ENCODE results near the gene APOA4.
"Not testable (repeated sequence)": the region's sequence is repeated elsewhere in the genome, so short reads cannot be mapped to it uniquely, and the experiment has no call there.

Gene APOA4

DNA sequence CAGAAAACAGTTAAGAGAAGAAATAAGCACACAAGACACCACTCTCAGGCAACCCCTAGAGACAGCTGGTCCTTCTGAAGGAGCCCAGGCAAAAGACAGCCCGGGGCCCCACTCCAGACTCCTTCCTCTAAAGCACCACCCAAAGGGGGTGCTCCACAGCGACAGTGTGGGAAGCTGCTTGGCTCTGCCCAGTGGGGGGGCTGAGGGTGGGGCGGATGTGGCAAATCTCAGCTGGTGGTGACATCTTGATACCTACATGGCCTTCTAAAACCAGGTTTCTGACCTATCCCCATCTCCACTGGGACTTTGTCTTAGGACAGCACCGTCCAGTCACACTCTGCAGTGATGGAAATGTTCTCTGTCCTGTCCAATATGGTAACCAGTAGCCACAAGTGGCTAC is 24.5 kb upstream of the APOA4 start:
- no peak for DNase-seq (ENCODE audit: low read depth)

DNA sequence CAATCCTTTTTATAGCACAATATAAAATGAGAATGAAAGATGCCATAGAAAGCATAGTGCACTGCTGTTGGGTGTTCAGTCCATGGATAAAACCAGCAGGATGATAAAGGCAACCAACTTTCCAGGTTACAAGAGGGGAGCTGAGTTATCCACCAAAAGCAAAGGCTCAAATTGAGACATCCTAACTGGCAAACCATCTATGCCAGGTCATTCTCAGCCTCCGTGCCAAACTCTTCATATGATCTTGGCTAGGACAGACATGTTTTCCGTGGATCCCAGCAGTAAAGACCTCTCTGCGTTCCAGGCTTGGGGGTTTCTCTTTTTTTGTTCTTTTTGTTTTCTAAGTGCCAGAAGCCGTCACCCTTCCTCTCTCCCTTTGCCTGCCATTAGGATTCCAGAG is 21.6 kb upstream of the APOA4 start:
- DNase-seq (ENCODE audit: low read depth), result no peak

DNA sequence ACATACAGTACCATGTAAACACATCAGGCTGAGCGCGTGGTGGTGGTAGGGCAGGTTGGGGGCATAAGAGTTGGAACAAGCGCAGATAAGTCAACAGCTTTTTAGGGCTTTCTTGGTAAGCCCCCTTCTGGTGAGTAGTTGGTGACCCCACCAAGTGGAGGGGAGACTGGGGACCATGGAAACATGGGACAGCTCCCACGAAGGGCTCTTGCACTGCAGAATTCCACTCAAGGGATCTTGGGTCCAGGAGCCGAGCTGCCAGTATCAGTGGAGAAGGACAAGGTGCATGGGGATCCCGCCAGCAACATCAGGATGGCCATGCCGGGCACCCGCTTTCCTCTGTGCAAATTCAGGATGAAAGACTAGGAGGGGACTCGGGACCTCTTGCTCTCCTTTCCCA is 20.6 kb upstream of the APOA4 start:
- no peak for DNase-seq (ENCODE audit: low read depth)

DNA sequence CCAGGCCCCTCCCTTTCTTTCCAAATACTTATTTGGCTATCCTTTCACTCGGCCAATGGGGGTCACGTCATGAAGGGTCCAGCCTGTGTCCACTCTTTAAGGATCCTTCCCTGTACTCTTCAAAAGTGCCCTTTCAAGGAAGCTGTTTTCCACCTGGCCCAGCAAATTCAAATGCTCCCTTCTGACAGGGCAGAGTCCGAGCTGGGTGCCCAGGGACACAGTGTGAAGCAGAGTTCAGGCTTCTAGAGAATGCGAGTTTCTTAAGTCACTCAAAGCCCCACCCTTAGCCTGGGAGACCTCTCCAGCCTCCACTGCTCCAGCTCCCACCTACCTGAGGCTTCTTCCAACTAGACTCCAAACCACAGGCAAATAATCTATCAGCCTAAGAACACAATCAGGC is 19.8 kb upstream of the APOA4 start:
- DNase-seq (ENCODE audit: low read depth), result no peak

DNA sequence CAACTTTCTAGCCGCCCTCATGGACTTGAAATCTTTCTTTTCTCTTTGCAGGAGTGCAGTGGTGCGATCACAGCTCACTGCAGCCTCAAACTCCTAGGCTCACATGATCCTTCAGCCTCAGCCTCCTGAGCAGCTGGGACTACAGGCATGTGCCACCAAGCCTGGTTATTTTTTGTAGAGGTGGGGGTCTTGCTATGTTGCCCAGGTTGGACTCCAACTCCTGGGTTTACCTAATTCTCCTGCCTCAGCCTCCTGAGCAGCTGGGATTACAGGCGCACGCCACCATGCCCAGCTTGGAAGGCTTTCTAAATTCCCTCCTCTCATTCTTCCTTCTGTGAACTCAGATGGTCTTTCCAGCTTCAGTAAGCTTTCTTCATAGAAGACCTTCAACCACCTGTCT is 19.0 kb upstream of the APOA4 start:
- no peak for DNase-seq (ENCODE audit: low read depth)

DNA sequence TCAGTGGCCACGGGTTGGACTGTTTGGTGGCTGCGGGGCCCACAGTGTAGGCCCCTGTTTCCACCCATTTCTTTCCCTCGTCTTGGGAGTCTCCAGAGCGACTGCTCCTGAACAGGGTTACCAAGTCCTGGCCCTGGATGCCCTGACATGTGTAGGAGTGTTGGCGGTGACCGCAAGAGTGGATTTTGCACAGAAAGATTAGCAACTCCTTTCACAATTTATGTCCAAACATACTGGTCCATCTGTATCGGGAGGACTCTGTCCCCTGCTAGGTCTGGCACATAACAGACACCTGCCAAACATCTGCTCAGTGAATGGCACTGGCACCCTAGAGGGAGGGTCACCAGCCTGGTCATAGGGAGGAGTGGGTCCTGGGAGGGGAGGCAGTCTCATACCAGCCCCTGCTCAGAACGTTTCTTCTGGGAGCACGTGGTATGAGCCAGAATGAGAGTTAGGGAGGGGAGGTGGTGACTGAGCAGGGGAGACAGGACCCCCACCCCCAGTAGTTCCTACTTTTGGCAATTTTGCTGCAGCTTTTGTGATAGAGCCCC is 17.7 kb upstream of the APOA4 start:
- DNase-seq (ENCODE audit: low read depth), result no peak

DNA sequence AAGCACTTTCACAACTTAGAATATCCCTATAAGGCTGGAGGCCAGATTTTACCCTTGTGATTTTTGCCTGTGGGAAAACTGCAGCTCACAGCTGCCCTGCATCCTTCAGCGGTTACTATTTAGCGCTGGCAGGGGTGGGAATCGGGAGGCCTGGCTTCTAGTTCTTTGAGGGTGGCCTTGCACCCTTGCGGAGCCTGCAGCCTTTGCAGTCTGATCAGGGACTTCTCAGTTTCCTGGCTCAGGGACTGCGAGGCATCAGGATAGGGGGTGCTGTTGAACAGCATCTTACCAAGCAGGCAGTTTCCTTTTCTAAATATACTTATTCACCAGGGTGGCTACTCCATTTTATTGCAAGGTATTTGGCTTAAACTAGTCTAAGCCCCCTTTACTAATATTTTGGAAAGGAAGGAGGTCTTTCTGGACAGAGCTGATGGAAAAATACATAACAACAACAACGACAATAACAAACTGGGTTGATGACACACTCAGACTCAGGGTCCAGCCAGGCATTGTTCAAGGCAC is 17.2 kb upstream of the APOA4 start:
- no peak for DNase-seq (ENCODE audit: low read depth)

DNA sequence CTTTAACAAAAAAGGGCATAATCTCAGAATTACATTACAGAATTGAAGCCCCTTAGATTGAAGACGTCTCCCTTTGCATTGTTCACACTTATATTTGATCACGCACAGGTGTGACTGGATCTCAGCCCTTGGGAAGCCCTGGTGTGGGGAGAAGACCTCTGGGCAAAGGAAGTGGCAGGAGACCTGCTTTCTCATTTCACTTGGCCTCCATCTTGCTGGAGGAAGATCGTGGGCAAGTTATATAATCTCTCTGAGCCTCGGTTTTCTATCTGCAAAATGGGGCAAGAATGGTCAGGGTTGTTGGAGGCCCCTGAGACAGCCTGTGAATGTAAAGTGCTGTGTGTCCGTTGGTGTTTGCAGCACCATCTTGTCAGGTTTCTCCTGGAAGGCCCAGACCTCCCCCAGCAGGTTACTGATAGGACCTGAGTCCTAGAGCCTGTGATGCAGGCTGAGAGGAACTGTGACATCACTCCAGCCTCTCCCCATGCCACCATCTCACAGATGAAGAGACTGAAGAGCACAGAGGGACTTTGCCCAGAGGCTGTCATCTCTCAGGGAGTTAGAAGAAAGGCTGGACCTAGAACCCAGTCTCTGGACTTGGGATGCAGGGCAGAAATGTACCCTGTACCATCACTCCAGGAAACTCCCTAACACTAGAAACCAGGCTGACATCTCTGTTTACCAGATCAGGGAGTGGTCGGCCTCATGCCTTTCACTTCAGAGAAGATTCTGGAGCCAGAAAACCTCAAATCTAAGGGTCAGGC is 15.4 kb upstream of the APOA4 start:
- DNase-seq (ENCODE audit: low read depth), result no peak

DNA sequence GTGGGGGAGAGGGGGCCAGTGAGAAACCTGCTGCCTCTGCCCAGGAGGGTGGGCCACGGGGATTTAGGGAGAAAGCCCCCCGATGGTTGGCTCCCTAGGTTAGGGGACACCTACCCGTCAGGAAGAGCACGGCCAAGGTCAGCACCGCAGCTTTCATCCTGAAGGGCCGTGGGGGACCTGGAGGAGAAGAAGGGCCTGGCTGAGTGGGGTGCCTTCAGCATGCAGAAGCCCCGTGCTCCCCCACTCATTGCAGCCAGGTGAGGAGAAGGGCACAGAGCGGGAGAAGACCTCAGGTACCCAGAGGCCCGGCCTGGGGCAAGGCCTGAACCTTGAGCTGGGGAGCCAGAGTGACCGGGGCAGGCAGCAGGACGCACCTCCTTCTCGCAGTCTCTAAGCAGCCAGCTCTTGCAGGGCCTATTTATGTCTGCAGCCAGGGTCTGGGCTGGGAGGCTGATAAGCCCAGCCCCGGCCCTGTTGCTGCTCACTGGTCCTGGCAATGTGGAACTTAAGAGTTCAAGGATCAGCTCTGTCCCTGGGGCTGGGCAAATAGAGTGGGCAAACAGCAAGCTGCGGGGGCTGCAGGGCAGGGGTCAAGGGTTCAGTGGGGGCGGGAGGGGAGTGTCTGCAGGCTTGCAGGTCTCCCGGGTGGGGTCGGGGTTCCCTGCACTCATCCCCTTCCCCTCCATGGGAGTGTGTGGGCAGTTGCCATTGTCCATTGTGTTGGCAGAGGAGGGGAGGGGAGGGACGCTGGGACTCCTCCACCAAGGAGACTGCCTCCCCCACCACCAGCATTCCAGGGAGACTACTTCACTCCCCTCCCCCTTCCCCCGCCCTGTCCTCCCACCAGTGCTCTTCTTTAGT is 14.4 kb upstream of the APOA4 start, which contains the start of gene APOA1:
APOA1 (minus strand) TSS at position 392 of the 861 bp plus-strand sequence; CDS start at position 157, 235 bp downstream.
- DNase-seq (ENCODE audit: low read depth), result no peak

DNA sequence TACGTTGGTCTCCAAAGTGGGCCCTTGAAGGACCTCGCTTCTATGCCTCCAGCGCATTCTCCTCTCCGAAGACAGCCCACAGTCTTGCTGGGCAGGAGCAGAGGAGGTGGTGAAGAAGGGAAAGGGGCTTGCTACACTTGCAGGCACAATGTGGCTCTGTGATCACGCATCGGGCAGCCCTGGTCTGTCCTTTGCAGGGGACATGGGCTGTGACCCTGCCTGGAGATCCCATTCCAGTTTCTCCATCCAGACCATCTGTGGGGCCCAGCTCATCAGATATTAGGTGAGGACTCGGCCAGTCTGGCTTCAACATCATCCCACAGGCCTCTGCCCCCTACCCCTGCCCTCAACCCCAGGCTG is 13.5 kb upstream of the APOA4 start:
- DNase-seq (ENCODE audit: low read depth), result no peak

DNA sequence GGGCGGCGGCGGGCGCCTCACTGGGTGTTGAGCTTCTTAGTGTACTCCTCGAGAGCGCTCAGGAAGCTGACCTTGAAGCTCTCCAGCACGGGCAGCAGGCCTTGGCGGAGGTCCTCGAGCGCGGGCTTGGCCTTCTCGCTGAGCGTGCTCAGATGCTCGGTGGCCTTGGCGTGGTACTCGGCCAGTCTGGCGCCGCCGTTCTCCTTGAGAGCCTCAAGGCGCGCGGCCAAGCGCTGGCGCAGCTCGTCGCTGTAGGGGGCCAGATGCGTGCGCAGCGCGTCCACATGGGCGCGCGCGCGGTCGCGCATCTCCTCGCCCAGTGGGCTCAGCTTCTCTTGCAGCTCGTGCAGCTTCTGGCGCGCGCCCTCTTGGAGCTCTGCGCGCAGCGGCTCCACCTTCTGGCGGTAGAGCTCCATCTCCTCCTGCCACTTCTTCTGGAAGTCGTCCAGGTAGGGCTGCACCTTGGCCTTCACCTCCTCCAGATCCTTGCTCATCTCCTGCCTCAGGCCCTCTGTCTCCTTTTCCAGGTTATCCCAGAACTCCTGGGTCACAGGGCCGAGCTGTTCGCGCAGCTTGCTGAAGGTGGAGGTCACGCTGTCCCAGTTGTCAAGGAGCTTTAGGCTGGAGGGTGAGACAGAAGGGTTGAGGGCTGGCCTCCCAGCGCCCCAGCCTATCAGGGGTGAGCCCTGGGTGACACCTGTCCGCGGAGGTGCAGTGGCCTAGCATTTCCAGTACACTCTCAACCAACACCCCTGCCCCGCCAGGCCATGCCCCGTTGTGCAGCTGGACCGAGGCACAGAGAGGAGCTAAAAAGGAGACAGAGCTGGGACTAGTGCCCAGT is 12.9 kb upstream of the APOA4 start:
- DNase-seq (ENCODE audit: low read depth), result peak; percentile 54

DNA sequence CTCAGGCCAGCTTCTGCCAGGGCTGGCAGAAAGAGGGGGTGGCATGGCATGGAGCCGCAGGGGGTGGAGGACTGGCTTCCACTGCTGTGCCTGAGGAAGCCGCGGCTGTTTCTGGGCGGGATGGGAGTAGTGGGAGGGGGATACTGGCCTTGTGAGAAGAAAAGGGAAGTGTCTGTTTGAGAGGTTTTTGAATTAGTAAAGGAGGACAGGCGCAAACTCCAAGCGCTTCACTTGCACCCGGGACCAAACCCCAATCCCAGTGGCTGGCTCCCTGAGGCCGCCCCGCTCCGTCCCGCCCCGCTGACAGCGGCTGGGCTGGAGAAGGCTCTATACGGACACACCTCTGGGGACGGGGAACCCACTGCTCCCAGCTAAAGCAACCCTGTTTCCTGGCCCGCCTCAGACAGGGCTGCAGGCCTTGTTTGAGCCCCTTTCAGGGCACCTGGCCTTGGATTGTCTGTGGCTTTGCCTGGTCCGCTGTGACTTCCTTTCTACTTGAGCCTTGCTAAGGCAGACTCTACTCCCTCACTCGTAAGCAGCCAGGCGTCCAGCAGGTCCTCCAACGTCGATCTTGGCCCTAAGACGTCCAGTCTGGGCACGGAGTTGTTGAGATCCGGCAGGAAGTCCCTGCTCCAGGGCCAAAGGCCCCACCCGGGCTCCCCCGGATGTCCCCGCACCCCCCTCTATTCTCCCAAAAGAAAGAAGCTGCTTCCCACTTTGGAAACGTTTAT is 12.1 kb upstream of the APOA4 start:
- no peak for DNase-seq (ENCODE audit: low read depth)

DNA sequence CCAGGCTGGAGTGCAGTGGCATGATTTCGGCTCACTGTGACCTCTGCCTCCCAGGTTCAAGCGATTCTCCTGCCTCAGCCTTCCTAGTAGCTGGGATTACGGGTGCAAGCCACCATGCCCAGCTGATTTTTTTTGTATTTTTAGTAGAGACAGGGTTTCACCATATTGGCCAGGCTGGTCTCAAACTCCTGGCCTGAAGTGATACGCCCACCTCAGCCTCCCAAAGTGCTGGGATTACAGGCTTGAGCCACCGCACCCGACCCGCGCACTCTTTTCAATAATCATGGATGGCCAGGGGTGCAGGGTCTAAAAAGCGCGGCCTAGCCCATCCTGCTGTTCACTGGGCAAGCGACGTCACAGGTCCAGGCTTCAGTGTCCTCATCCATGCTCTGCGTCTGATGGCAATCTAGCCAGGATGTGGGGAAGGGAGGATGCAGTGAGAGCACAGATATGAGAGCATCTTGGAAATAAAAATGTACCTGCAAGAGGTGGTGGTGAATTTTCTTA is 11.5 kb upstream of the APOA4 start:
- not testable (repeated sequence) for DNase-seq (ENCODE audit: low read depth)

DNA sequence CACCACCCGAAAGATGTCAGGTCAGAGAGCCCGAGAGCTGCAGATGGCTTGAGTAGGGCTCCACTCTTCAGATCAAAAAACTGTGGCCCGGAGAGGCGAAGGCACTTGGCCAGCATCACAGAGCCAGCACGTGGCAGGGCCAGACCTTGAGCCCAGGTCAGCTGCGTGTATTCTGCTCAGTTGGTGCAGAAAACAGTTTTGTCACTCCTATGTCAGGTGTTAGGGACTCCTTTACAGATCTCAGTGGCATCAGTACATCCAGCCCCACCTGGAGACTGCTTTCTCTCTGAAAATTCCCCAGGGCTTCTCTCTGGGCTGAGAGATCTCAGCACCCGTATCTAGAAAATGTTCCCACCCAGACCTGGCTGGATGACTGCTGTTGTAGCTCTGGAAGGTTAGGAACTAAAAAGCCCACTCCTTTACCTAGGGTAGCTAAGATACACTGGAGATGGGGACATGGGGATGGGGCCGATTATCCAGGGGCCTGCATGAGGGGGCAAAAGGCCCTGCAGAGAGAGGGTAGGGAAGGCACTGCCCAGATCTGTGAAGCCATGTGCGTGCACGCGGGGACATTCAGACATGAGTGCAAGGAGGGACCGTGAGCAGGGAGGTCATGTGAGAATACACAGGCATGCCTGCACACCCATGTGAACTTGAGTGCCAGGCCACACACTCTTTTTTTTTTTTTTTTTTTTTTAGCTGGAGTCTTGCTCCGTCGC is 10.9 kb upstream of the APOA4 start:
- DNase-seq (ENCODE audit: low read depth), result no peak

DNA sequence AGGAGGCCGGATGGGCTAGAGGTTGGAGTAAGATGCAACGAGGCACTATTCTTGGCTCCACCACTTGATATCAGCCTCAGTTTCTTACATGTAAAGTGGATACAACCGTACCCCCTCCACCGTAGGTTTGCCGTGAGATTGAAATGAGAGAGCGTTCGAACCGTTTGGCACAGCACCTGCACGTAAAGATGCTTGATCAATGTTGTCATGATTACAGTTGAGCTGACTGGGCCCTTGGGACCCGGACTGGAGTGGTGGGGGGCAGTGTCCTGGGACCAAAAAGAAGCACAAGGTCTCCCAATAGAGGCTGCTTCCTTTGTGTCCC is 10.3 kb upstream of the APOA4 start:
- DNase-seq (ENCODE audit: low read depth), result no peak

DNA sequence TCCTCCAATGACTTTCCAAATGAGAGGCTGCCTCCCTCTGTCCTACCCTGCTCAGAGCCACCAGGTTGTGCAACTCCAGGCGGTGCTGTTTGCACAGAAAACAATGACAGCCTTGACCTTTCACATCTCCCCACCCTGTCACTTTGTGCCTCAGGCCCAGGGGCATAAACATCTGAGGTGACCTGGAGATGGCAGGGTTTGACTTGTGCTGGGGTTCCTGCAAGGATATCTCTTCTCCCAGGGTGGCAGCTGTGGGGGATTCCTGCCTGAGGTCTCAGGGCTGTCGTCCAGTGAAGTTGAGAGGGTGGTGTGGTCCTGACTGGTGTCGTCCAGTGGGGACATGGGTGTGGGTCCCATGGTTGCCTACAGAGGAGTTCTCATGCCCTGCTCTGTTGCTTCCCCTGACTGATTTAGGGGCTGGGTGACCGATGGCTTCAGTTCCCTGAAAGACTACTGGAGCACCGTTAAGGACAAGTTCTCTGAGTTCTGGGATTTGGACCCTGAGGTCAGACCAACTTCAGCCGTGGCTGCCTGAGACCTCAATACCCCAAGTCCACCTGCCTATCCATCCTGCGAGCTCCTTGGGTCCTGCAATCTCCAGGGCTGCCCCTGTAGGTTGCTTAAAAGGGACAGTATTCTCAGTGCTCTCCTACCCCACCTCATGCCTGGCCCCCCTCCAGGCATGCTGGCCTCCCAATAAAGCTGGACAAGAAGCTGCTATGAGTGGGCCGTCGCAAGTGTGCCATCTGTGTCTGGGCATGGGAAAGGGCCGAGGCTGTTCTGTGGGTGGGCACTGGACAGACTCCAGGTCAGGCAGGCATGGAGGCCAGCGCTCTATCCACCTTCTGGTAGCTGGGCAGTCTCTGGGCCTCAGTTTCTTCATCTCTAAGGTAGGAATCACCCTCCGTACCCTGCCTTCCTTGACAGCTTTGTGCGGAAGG is 9.5 kb upstream of the APOA4 start:
- no peak for DNase-seq (ENCODE audit: low read depth)

DNA sequence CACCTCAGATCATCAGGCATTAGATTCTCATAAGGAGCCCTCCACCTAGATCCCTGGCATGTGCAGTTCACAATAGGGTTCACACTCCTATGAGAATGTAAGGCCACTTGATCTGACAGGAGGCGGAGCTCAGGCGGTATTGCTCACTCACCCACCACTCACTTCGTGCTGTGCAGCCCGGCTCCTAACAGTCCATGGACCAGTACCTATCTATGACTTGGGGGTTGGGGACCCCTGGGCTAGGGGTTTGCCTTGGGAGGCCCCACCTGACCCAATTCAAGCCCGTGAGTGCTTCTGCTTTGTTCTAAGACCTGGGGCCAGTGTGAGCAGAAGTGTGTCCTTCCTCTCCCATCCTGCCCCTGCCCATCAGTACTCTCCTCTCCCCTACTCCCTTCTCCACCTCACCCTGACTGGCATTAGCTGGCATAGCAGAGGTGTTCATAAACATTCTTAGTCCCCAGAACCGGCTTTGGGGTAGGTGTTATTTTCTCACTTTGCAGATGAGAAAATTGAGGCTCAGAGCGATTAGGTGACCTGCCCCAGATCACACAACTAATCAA is 8.8 kb upstream of the APOA4 start:
- DNase-seq (ENCODE audit: low read depth), result no peak

DNA sequence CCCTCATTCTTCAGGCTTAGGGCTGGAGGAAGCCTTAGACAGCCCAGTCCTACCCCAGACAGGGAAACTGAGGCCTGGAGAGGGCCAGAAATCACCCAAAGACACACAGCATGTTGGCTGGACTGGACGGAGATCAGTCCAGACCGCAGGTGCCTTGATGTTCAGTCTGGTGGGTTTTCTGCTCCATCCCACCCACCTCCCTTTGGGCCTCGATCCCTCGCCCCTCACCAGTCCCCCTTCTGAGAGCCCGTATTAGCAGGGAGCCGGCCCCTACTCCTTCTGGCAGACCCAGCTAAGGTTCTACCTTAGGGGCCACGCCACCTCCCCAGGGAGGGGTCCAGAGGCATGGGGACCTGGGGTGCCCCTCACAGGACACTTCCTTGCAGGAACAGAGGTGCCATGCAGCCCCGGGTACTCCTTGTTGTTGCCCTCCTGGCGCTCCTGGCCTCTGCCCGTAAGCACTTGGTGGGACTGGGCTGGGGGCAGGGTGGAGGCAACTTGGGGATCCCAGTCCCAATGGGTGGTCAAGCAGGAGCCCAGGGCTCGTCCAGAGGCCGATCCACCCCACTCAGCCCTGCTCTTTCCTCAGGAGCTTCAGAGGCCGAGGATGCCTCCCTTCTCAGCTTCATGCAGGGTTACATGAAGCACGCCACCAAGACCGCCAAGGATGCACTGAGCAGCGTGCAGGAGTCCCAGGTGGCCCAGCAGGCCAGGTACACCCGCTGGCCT is 7.2 kb upstream of the APOA4 start:
- DNase-seq (ENCODE audit: low read depth), result no peak

Measured in stimulated activated CD8-positive, alpha-beta memory T cell treated with anti-CD3 and anti-CD28 coated beads, Interleukin-12 subunit alpha, Interleukin-12 subunit beta, amount 100 ng/mL, for 1 hour (primary cell).